ENCODE measurements around the gene MYOT. TPM values are rescaled to one million over a fixed set of nuclear protein-coding genes. Genes with fewer than 3 reads are reported as not detected.
A peak's percentile ranks its signal among the peaks of the same experiment; 100 is the strongest.

MYOT gene
- total and polyA plus RNA-seq, 2 experiments from 2014 or later: 0.39 TPM; not detected in 1

DNA sequence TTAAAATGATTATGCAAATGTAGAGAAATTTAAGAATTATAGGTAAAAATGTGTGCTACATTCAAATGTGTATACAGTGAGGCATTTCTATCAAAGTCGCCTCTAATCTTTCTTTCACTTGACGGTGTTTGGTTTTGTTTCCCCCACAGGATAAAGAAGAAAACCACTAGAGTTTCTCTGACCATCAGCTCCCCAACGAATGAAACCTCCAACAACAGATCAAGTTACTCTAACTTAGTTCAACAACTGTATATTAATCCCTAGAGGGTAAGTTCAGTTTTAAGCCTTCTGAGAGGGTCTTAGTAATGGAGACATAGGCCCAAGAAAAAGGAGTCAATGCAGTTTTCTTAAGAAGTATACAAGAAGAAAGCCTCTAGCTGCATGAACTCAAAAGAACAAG, 11.5 kb upstream of the MYOT start:
- H3K9ac ChIP-seq: no peak overlapping the region
- no peak for DNase-seq
- 80 to 81% methylated on average over 3 of the region's 3 CpGs for WGBS, 2 experiments (ENCODE audit: low coverage in 1 of 2, low lambda C conversion rate in 2 of 2, missing lambda C conversion rate in 2 of 2)

DNA sequence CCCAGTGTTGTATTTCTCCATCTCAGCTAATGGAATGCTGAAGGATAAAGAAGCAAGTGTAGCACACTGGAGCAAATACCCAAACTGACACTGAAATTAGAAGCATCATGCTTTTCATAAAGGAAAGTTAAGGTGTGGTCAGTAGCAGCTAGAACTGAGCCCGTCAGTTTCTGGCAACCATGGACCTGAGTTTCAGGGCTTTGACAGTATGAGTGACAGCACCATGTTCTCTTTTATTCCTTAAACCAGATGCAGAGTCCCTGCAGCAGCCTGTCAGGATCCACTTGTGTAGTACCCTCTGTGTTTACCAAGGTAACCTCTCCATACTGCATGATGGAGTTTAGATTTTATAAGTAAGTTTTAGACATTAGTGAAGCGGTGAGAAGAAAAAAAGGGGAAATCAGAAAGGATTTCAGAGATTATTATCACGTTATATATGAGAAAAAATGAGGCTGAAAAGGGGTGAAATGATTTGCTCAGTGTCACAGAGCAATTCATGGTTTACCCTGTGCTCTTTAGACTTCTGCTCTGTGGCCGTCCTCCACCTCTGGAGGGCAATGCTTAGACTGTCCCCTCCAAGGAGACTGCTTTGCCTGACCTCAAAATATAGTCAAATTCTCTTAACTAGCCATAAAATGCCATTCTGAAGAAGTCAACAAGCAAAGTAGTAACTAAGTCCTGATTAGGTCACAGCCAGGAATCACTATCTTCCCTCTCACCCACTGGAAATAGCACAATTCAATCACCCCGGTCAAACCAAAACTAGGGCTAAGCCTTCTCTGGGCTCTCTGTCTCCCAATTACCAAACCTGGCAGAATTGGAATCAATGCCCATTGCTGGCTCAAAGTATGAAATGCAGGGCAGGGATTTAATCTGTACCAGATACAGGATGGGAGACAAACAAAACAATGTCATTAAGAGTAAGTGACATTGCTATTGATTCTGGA, 10.5 kb upstream of the MYOT start:
- Histone ChIP-seq H3K27me3 (replicated peaks; ENCODE audit: insufficient read depth) (no peaks in the 10 kb centered on the region), H3K4me1 (ENCODE audit: insufficient read depth) (no peaks in the 10 kb centered on the region), H3K36me3 (ENCODE audit: low read depth) (no peaks in the 10 kb centered on the region), H3K4me3 (no peak overlapping the region), H3K9me3 (ENCODE audit: low read depth) (no peaks in the 10 kb centered on the region), H2AFZ (no peak overlapping the region), H3K27ac (no peak overlapping the region), H3K9ac (no peak overlapping the region), H3K79me2 (ENCODE audit: insufficient read depth) (no peaks in the 10 kb centered on the region), H4K20me1 (ENCODE audit: insufficient read depth) (no peaks in the 10 kb centered on the region), H3K4me2 (ENCODE audit: unreplicated experiment) (no peak overlapping the region), H3F3A (ENCODE audit: insufficient read depth) (no peaks in the 10 kb centered on the region), H3K9me2 (ENCODE audit: insufficient read depth) (no peaks in the 10 kb centered on the region)
- WGBS, 2 experiments (ENCODE audit: low coverage in 1 of 2, low lambda C conversion rate in 2 of 2, missing lambda C conversion rate in 2 of 2): 72 to 78% methylated on average over 5 of the region's 5 CpGs
- no peak for TF ChIP-seq EZH2 (IDR thresholded peaks at IDR 0.05; ENCODE audit: insufficient read depth, poor library complexity, severe bottlenecking)
- TF ChIP-seq EZH2phosphoT487 (IDR thresholded peaks at IDR 0.05; ENCODE audit: insufficient read depth, low read depth): no peak
- in situ Hi-C loops (cut with MboI): no loop called here
- DNase-seq: no peak

More for the DNA sequence above, 11.5 kb upstream of the MYOT start:
- Histone ChIP-seq H3K27ac (no peak overlapping the region), H3K36me3 (ENCODE audit: low read depth) (no peaks in the 10 kb centered on the region), H3K4me1 (ENCODE audit: insufficient read depth) (no peaks in the 10 kb centered on the region), H3K79me2 (ENCODE audit: insufficient read depth) (no peaks in the 10 kb centered on the region), H4K20me1 (ENCODE audit: insufficient read depth) (no peaks in the 10 kb centered on the region), H3K9me3 (ENCODE audit: low read depth) (no peaks in the 10 kb centered on the region), H3K9me2 (ENCODE audit: insufficient read depth) (no peaks in the 10 kb centered on the region), H3K4me2 (ENCODE audit: unreplicated experiment) (no peak overlapping the region), H3F3A (ENCODE audit: insufficient read depth) (no peaks in the 10 kb centered on the region), H3K4me3 (no peak overlapping the region), H3K27me3 (replicated peaks; ENCODE audit: insufficient read depth) (no peaks in the 10 kb centered on the region), H2AFZ (no peak overlapping the region)
- in situ Hi-C loops (cut with MboI): no loop called here
- TF ChIP-seq EZH2 (IDR thresholded peaks at IDR 0.05; ENCODE audit: insufficient read depth, poor library complexity, severe bottlenecking): no peak
- no peak for TF ChIP-seq EZH2phosphoT487 (IDR thresholded peaks at IDR 0.05; ENCODE audit: insufficient read depth, low read depth)

- WGBS, 2 experiments (ENCODE audit: low coverage in 1 of 2, low lambda C conversion rate in 2 of 2, missing lambda C conversion rate in 2 of 2): 26 to 32% methylated on average over 3 of the region's 3 CpGs
- no peaks in the 10 kb centered on the region for H3F3A ChIP-seq (ENCODE audit: insufficient read depth)
- H3K27ac ChIP-seq: no peak overlapping the region
- H3K9ac ChIP-seq: peak overlapping the region; percentile 5; the same call in 1 of the 2 replicates
- H3K36me3 ChIP-seq (ENCODE audit: low read depth): no peaks in the 10 kb centered on the region
- peak overlapping the region; percentile 67 for H3K4me2 ChIP-seq (ENCODE audit: unreplicated experiment)
- no peaks in the 10 kb centered on the region for H4K20me1 ChIP-seq (ENCODE audit: insufficient read depth)
- no peaks in the 10 kb centered on the region for H3K79me2 ChIP-seq (ENCODE audit: insufficient read depth)
- H2AFZ ChIP-seq: peak overlapping the region; percentile 64
- no peaks in the 10 kb centered on the region for H3K4me1 ChIP-seq (ENCODE audit: insufficient read depth)
- in situ Hi-C loops (cut with MboI): no loop called here
- H3K9me2 ChIP-seq (ENCODE audit: insufficient read depth): no peaks in the 10 kb centered on the region
- peak overlapping the region; percentile 50 for H3K4me3 ChIP-seq
- TF ChIP-seq EZH2phosphoT487 (IDR thresholded peaks at IDR 0.05; ENCODE audit: insufficient read depth, low read depth) (no peak), EZH2 (IDR thresholded peaks at IDR 0.05; ENCODE audit: insufficient read depth, poor library complexity, severe bottlenecking) (no peak)
- H3K9me3 ChIP-seq (ENCODE audit: low read depth): no peaks in the 10 kb centered on the region
- no peaks in the 10 kb centered on the region for H3K27me3 ChIP-seq (replicated peaks; ENCODE audit: insufficient read depth)
- DNase-seq: peak; percentile 49
Measured at GRCh38 chr5:137858223-137858916, 9.3 kb upstream of the MYOT start.

DNA sequence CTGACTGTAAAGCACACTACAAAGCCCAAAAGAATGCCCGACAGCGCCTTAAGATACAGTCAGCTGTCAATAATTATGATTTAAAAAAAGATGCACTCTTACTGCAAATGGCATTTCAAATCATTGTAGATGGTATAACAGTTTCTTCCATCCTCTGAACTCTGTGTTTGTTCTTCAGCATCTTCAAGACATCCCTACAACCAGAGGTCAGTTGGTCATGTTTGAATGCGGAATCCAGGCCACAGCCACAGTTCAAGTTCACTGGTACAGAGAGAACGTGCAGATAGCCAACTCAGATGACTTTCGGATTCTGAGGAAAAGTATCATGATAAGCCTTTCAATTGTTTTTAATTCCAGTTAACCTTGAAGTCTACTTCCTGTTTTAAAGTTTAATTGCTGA, 8.7 kb upstream of the MYOT start:
- no peaks in the 10 kb centered on the region for H3K9me3 ChIP-seq (ENCODE audit: low read depth)
- no peaks in the 10 kb centered on the region for H3K4me1 ChIP-seq (ENCODE audit: insufficient read depth)
- peak overlapping the region; percentile 67 for H3K4me2 ChIP-seq (ENCODE audit: unreplicated experiment)
- no peak overlapping the region for H3K27ac ChIP-seq
- H3K9me2 ChIP-seq (ENCODE audit: insufficient read depth): no peaks in the 10 kb centered on the region
- no peaks in the 10 kb centered on the region for H3K79me2 ChIP-seq (ENCODE audit: insufficient read depth)
- H3K9ac ChIP-seq: no peak overlapping the region
- no peaks in the 10 kb centered on the region for H4K20me1 ChIP-seq (ENCODE audit: insufficient read depth)
- H3F3A ChIP-seq (ENCODE audit: insufficient read depth): no peaks in the 10 kb centered on the region
- TF ChIP-seq EZH2phosphoT487 (IDR thresholded peaks at IDR 0.05; ENCODE audit: insufficient read depth, low read depth) (no peak), EZH2 (IDR thresholded peaks at IDR 0.05; ENCODE audit: insufficient read depth, poor library complexity, severe bottlenecking) (no peak)
- in situ Hi-C loops (cut with MboI): no loop called here
- no peaks in the 10 kb centered on the region for H3K27me3 ChIP-seq (replicated peaks; ENCODE audit: insufficient read depth)
- WGBS, 2 experiments (ENCODE audit: low coverage in 1 of 2, low lambda C conversion rate in 2 of 2, missing lambda C conversion rate in 2 of 2): 77 to 88% methylated on average over 5 of the region's 5 CpGs
- H3K4me3 ChIP-seq: no peak overlapping the region
- DNase-seq: no peak
- H3K36me3 ChIP-seq (ENCODE audit: low read depth): no peaks in the 10 kb centered on the region
- peak overlapping the region; percentile 64; the same call in 1 of the 2 replicates for H2AFZ ChIP-seq

Data from GM23248 (cell line).